Activated T-helper 17 cell treated with anti-CD3 and anti-CD28 coated beads, Interleukin-2, amount 50 U/mL, for 72 hours (primary cell): ENCODE results near the gene TDRKH. TPM values are rescaled to one million over a fixed set of nuclear protein-coding genes. Genes with fewer than 3 reads are reported as not detected.
"Not testable (repeated sequence)": the region's sequence is repeated elsewhere in the genome, so short reads cannot be mapped to it uniquely, and the experiment has no call there.

ENCODE experiments used
- ATAC-seq: fragments of 150-1000 bp; cut with Tn5 transposase; replicated peaks from 2 replicates; pipeline ENCODE4 v1.10.0; 2021; ENCODE audit warnings: mild to moderate bottlenecking, moderate library complexity
- H3K27ac Mint-ChIP-seq: one replicate; pipeline ENCODE4 v1.8.0; 2022; ENCODE audit warnings: mixed read lengths
- H3K27me3 Mint-ChIP-seq: one replicate; pipeline ENCODE4 v1.8.0; 2022; ENCODE audit warnings: mixed read lengths
- H3K36me3 Mint-ChIP-seq: one replicate; pipeline ENCODE4 v1.8.0; 2022; ENCODE audit warnings: low read depth, mild to moderate bottlenecking, mixed read lengths
- H3K4me1 Mint-ChIP-seq: one replicate; pipeline ENCODE4 v1.8.0; 2022; ENCODE audit warnings: mixed read lengths
- H3K4me3 Mint-ChIP-seq: one replicate; pipeline ENCODE4 v1.8.0; 2022; ENCODE audit warnings: mild to moderate bottlenecking, mixed read lengths
- H3K9me3 Mint-ChIP-seq: one replicate; pipeline ENCODE4 v1.8.0; 2022; ENCODE audit warnings: mixed read lengths
- total RNA-seq, 2 donors: library from RNA; stranded (reverse); gene quantifications; one replicate each; pipeline ENCODE4 v1.2.3, GENCODE V29; 2022

Gene TDRKH
- total RNA-seq, 2 donors from 2014 or later, result 20.3 to 21.8 TPM

DNA sequence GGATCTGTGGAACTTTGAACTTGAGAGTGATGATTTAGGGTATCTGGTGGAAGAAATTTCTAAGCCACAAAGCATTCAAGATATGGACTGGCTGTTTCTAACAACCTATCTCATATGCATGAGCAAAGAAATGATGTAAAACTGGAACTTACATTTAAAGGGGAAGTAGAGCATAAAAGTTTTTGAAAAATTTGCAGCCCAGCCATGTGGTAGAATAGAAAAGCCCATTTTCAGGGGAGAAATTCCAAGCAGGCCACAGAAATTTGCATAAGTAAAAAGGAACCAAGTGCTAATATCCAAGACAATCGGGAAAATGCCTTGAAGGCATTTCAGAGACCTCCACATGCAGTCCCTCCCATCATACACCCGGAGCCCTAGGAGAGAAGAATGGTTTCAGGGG is 53.3 kb downstream of the TDRKH start:
- Mint-ChIP-seq H3K27ac (no peak overlapping the region), H3K9me3 (no peaks in the 10 kb centered on the region), H3K4me1 (no peaks in the 10 kb centered on the region), H3K36me3 (no peaks in the 10 kb centered on the region), H3K27me3 (peaks cover 4% of the 10 kb centered on the region), H3K4me3 (no peak overlapping the region)
- no peak for ATAC-seq

DNA sequence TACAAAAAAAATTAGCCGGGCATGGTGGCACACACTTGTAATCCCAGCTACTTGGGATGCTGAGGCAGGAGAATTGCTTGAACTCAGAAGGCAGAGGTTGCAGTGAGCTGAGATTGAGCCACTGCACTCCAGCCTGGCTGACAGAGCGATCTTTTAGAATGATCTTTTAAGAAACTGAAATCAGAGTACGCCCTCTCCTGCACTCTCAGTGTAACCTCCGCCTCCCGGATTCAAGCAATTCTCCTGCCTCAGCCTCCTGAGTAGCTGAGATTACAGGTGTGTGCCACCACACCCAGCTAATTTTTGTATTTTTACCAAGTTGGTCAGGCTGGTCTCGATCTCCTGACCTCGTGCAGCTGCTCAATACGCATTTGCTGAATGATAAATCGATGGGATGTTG is 56.3 kb downstream of the TDRKH start:
- not testable (repeated sequence) for H3K4me3 Mint-ChIP-seq, H3K4me1 Mint-ChIP-seq, H3K27ac Mint-ChIP-seq, H3K9me3 Mint-ChIP-seq, ATAC-seq, H3K36me3 Mint-ChIP-seq
- H3K27me3 Mint-ChIP-seq, result peaks cover 14% of the 10 kb centered on the region

DNA sequence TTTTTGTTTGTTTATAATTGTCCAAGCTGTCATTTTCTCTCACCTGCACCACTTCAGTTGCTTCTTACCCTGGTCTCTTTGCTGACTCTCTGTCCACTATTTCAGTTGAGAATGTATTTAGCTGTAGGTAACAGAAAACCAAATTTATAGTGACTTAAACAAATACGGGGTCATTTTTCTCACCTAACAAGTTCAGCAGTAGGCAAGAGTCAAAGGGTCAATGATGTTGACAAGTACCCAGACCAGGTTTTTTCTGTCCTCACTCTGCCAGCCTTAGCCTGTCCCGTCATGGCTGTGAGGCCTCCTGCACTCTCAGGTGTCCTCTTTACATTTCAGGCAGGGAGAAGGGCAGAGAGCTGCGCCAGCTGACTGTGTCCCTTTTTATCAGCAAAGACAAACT is 57.2 kb downstream of the TDRKH start:
- no peaks in the 10 kb centered on the region for H3K9me3 Mint-ChIP-seq
- no peak for ATAC-seq
- no peak overlapping the region for H3K4me3 Mint-ChIP-seq

DNA sequence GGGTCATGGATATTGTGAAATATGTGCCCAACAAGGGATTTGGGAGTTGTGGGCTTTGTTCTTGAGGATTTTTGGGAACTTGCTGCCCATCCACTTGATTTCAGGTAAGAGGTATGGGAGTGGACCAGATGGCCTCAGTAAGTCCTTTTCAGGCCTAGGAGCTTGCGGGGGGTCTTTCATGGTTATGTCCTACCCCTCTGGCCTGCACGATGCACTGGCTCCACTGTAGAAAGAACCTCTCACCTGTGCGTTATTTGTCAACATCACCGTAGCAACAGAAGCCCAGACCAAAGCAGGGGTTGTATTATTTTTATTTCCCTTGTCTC is 60.4 kb downstream of the TDRKH start:
- Mint-ChIP-seq H3K4me1 (no peaks in the 10 kb centered on the region), H3K4me3 (no peak overlapping the region), H3K36me3 (no peaks in the 10 kb centered on the region), H3K9me3 (no peaks in the 10 kb centered on the region), H3K27me3 (peaks cover 37% of the 10 kb centered on the region), H3K27ac (no peak overlapping the region)
- ATAC-seq, result no peak

More for the DNA sequence above, 57.2 kb downstream of the TDRKH start:
- H3K27me3 Mint-ChIP-seq, result peaks cover 18% of the 10 kb centered on the region
- no peaks in the 10 kb centered on the region for H3K4me1 Mint-ChIP-seq
- H3K36me3 Mint-ChIP-seq, result no peaks in the 10 kb centered on the region
- H3K27ac Mint-ChIP-seq, result no peak overlapping the region

DNA sequence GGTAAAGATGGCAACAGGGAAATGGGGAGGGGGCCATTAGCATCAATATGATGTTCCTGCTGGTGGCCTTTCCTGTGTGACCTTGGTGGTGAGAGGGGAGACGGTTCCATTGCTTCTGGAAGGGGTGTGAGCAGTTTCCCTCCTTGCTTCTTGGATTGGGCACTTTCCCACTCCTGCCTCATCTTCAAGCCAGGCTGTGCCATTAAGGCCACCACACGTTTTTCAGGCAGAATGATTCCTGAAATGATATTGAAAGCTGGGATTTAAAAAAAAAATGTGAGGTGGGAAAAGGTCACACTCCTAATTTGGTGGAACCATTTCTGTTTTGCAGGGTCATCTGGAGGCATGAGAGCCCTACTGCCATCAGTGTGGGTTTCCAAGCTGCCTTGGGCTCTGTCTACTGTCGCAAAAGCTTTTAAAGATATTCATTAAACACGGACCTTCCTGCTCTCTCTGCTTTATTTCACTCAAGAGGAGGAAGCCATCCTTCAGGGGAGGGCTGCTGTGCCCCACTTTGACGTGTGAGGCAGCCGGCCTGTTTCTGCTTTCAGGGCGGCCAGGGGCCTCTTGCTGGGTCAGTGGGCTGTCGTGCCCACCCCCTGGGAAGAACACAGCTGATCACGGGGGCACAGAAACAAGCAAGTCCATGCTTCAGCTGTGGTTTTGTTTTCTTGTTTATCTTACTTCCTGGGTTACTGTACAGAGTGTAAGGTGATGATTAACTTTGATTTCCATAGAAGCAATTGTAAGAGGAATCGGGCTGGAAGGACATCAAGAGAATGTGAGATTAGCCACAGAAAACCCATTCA is 60.9 kb downstream of the TDRKH start:
- no peaks in the 10 kb centered on the region for H3K36me3 Mint-ChIP-seq

DNA sequence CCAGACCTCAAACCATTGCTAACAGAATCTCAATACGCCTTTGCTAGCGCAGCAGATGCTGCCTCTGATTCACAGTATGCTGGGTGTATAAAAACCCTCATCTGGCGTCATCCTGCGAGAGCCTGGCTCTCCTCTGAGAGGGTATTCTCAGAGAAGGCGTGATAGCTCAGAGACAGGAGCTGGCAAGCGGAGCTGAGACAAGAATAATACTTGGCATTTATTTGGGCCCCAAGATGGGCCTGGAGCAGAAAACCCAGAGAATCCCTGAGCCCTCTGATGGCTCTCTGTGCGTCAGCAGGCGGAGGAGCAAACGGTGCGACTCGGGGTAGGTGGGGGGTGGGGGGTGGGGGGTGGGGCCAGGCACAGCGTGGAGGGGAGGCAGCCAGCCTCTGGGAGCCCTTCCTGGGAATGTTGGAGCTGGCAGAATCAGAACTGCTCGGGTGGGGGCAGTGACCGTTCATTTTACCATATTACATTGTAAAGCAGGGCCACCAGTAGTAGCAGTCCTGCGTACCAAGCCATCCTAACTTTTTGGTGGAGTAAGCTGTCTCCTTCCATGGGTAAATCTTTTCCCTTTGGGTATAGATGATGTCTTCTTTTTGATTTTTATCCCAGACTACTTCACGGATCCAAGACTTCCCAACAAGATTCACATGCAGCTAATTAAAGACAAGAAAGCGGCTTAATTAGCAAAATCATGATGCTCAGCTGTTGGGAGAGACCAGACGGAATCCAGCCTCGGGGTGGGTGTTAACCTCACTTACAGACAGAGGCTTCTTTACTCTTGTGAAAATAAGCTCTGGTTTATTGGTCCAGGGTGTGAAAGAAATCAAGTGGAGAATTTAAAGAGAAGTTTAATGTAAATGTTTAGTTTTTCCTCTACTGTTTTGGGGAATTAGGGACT is 61.9 kb downstream of the TDRKH start:
- peaks cover 42% of the 10 kb centered on the region for H3K27me3 Mint-ChIP-seq
- no peak overlapping the region for H3K27ac Mint-ChIP-seq
- ATAC-seq, result no peak
- H3K4me3 Mint-ChIP-seq, result no peak overlapping the region
- no peaks in the 10 kb centered on the region for H3K9me3 Mint-ChIP-seq
- no peaks in the 10 kb centered on the region for H3K36me3 Mint-ChIP-seq
- H3K4me1 Mint-ChIP-seq, result no peaks in the 10 kb centered on the region

More for the DNA sequence above, 60.9 kb downstream of the TDRKH start:
- H3K4me1 Mint-ChIP-seq, result no peaks in the 10 kb centered on the region
- no peak overlapping the region for H3K27ac Mint-ChIP-seq
- no peaks in the 10 kb centered on the region for H3K9me3 Mint-ChIP-seq
- H3K4me3 Mint-ChIP-seq, result no peak overlapping the region
- ATAC-seq, result no peak
- H3K27me3 Mint-ChIP-seq, result peaks cover 40% of the 10 kb centered on the region

DNA sequence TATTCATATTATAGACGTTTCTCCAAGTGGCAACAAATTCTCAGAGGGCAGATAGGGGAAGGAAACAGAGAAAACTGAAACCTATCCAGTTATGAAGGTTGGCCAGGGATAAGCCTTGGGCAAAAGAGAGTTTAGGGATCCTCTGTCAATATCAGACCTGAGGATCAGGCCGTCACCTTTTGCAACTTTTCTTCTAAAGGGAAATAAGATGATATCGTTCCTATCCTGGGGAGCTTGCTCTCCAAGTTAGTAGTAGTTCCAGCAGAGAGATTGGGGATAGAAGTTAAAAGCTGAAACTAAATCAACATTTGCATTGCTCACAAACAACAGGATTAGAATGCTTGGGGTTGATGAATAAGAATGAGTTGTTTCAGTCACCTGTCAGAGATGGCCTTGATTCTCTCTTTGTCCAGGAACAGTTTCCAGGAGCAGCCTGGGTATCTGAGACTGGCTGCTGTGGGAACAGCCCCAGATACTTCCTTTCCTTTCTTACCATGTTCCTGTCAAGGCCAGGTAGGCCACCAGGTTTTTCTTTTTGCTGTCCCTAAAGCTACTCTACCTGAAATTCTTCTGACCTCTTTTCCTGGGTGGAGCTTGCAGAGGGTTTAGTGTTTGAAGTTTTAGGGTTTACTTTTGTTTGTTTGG is 66.5 kb downstream of the TDRKH start:
- H3K27ac Mint-ChIP-seq, result no peak overlapping the region
- no peak overlapping the region for H3K4me3 Mint-ChIP-seq
- ATAC-seq, result no peak
- H3K36me3 Mint-ChIP-seq, result no peaks in the 10 kb centered on the region
- no peaks in the 10 kb centered on the region for H3K9me3 Mint-ChIP-seq
- no peaks in the 10 kb centered on the region for H3K4me1 Mint-ChIP-seq
- peaks cover 41% of the 10 kb centered on the region for H3K27me3 Mint-ChIP-seq

Other genes with a start within 250 kb of the TDRKH start
- gene SNX27, start 178.4 kb downstream of the TDRKH start, total RNA-seq, result 10 to 100 TPM; 33.6 to 36.3 TPM
- gene CELF3, start 73.7 kb downstream of the TDRKH start, total RNA-seq, result not detected
- not detected for gene RIIAD1, start 69.0 kb downstream of the TDRKH start, total RNA-seq
- 100 to 1,000 TPM in 1 of 2 donors, 10 to 100 TPM in 1; 80.4 to 160 TPM for gene MRPL9, start 27.0 kb downstream of the TDRKH start, total RNA-seq
- gene LINGO4, start 14.9 kb upstream of the TDRKH start, total RNA-seq, result 1 to 10 TPM; 1.3 to 4.0 TPM
- 10 to 100 TPM; 39.5 to 55.2 TPM for gene RORC, start 41.3 kb upstream of the TDRKH start, total RNA-seq
- 1 to 10 TPM; 3.9 to 5.6 TPM for gene C2CD4D, start 49.3 kb upstream of the TDRKH start, total RNA-seq
- not detected for gene THEM5, start 63.2 kb upstream of the TDRKH start, total RNA-seq
- gene THEM4, start 119.0 kb upstream of the TDRKH start, total RNA-seq, result 10 to 100 TPM; 26.6 to 33.0 TPM
- 100 to 1,000 TPM; 181 to 377 TPM for gene S100A10, start 203.4 kb upstream of the TDRKH start, total RNA-seq
- 100 to 1,000 TPM; 230 to 302 TPM for gene S100A11, start 246.5 kb upstream of the TDRKH start, total RNA-seq